ENCODE data around the gene CCDC74B. TPM values are rescaled to one million over a fixed set of nuclear protein-coding genes. Genes with fewer than 3 reads are reported as not detected.
A peak's percentile ranks its signal among the peaks of the same experiment; 100 is the strongest.
"Not testable (repeated sequence)": the region's sequence is repeated elsewhere in the genome, so short reads cannot be mapped to it uniquely, and the experiment has no call there.

Gene CCDC74B
- total and polyA plus RNA-seq, 10 donors = 0.27 to 2.5 (median 0.59) TPM; not detected in 2

GRCh38 chr2:130152816-130153595, 8.1 kb upstream of the CCDC74B start:
- peak; percentile 61 for DNase-seq
- peaks cover 0 to 70% (median 35%) of the 10 kb centered on the region in 6 donors for H3K36me3 ChIP-seq
- intact Hi-C loops (cut with DNase I; ENCODE audit: low total_unique reads) = no loop called here

GRCh38 chr2:130152136-130152815, 7.4 kb upstream of the CCDC74B start:
- peak; percentile 53 for DNase-seq
- peaks cover 0 to 10% (median 2%) of the 10 kb centered on the region in 6 donors for H3K4me1 ChIP-seq
- H3K4me3 ChIP-seq; H3K9me3 ChIP-seq; H3K27me3 ChIP-seq (replicated peaks in 1 of 7); intact Hi-C loops (cut with DNase I; ENCODE audit: low total_unique reads); H3K27ac ChIP-seq: not testable (repeated sequence)
- H3K36me3 ChIP-seq = peaks cover 0 to 62% (median 33%) of the 10 kb centered on the region in 6 donors
- WGBS, 5 donors = 94 to 97% (median 95%) methylated on average over 15 to 27 of the region's 27 CpGs

More at GRCh38 chr2:130152816-130153595, 8.1 kb upstream of the CCDC74B start:
- Histone ChIP-seq H3K27me3 (replicated peaks in 1 of 7) (no peaks in the 10 kb centered on the region), H3K27ac (no peak overlapping the region), H3K4me1 (peaks cover 0 to 18% (median 6%) of the 10 kb centered on the region in 6 donors), H3K4me3 (no peak overlapping the region), H3K9me3 (no peaks in the 10 kb centered on the region)
- WGBS, 5 donors = 89 to 96% (median 94%) methylated on average over 21 to 25 of the region's 25 CpGs
- TF ChIP-seq POLR2A (IDR thresholded peaks at IDR 0.05) (no peak), POLR2AphosphoS5 (IDR thresholded peaks at IDR 0.05) (no peak), CTCF (IDR thresholded peaks at IDR 0.05 in 8 of 11, conservative IDR thresholded peaks at IDR 0.05 in 3 of 11) (no peak)

- H3K27me3 ChIP-seq (replicated peaks in 1 of 7); H3K4me3 ChIP-seq; H3K9me3 ChIP-seq; H3K4me1 ChIP-seq; intact Hi-C loops (cut with DNase I; ENCODE audit: low total_unique reads); H3K27ac ChIP-seq: not testable (repeated sequence)
- WGBS, 5 donors = 67 to 73% (median 72%) methylated on average over 4 to 5 of the region's 5 CpGs
- DNase-seq = peak; percentile 45
- H3K36me3 ChIP-seq = peaks cover 0 to 53% (median 32%) of the 10 kb centered on the region in 6 donors
Measured at GRCh38 chr2:130151145-130151512, 6.2 kb upstream of the CCDC74B start.

- Histone ChIP-seq H3K4me3 (no peak overlapping the region), H3K27me3 (replicated peaks in 1 of 7) (peaks cover 0 to 2% (median 0%) of the 10 kb centered on the region in 7 donors), H3K36me3 (peaks cover 0 to 47% (median 32%) of the 10 kb centered on the region in 6 donors), H3K27ac (no peak overlapping the region), H3K9me3 (no peaks in the 10 kb centered on the region), H3K4me1 (peaks cover 0 to under 1% (median 0%) of the 10 kb centered on the region in 6 donors)
- TF ChIP-seq POLR2AphosphoS5 (IDR thresholded peaks at IDR 0.05) (no peak), POLR2A (IDR thresholded peaks at IDR 0.05) (no peak), CTCF (IDR thresholded peaks at IDR 0.05 in 8 of 11, conservative IDR thresholded peaks at IDR 0.05 in 3 of 11) (no peak)
- intact Hi-C loops (cut with DNase I; ENCODE audit: low total_unique reads) = no loop called here
- peak; percentile 67 for DNase-seq
- WGBS, 5 donors = 89 to 97% (median 91%) methylated on average over 23 of the region's 23 CpGs
Measured at GRCh38 chr2:130150181-130151144, 5.6 kb upstream of the CCDC74B start.

- H3K27ac ChIP-seq; H3K9me3 ChIP-seq; intact Hi-C loops (cut with DNase I; ENCODE audit: low total_unique reads); DNase-seq; H3K4me3 ChIP-seq: not testable (repeated sequence)
- WGBS, 5 donors = 63 to 78% (median 64%) methylated on average over 6 of the region's 6 CpGs
- Histone ChIP-seq H3K4me1 (peaks cover 0 to 17% (median 6%) of the 10 kb centered on the region in 6 donors), H3K36me3 (peaks cover 0 to 27% (median 17%) of the 10 kb centered on the region in 6 donors), H3K27me3 (replicated peaks in 1 of 7) (peaks cover 0 to 21% (median 0%) of the 10 kb centered on the region in 7 donors)
Measured at GRCh38 chr2:130148515-130148914, 3.6 kb upstream of the CCDC74B start.

- DNase-seq; intact Hi-C loops (cut with DNase I; ENCODE audit: low total_unique reads): not testable (repeated sequence)
- 36 to 53% (median 41%) methylated on average over 14 to 21 of the region's 28 CpGs for WGBS, 5 donors
Measured at GRCh38 chr2:130143266-130144039, 1.5 kb downstream of the CCDC74B start.

More at GRCh38 chr2:130143266-130144039, 1.5 kb downstream of the CCDC74B start:
- H3K9me3 ChIP-seq, H3K27ac ChIP-seq, H3K36me3 ChIP-seq: not testable (repeated sequence)
- peaks cover 0 to 34% (median 0%) of the 10 kb centered on the region in 7 donors for H3K27me3 ChIP-seq (replicated peaks in 1 of 7)
- H3K4me3 ChIP-seq = peak overlapping the region in 5 of 8 donors; percentile 32 to 63 (median 37)
- H3K4me1 ChIP-seq = peaks cover 0 to 20% (median 8%) of the 10 kb centered on the region in 6 donors
